KMS-11 (cell line): ENCODE results near the gene LCN1.

Experiments used
- H2AFZ ChIP-seq: fragments of 200-600 bp; sonication (generic); 2 replicates; pipeline ENCODE4 v1.6.1; 2016; ENCODE audit warnings: antibody characterized with exemption, mixed run types, low read depth
- H3K27ac ChIP-seq: fragments of 200-600 bp; sonication (generic); 2 replicates; pipeline ENCODE4 v1.6.1; 2016; ENCODE audit warnings: mild to moderate bottlenecking, mixed run types
- H3K27me3 ChIP-seq: fragments of 200-600 bp; sonication (generic); 2 replicates; pipeline ENCODE4 v1.6.1; 2017; ENCODE audit warnings: mild to moderate bottlenecking, low read depth, mixed run types, moderate library complexity; ENCODE audit not compliant: insufficient read depth
- H3K36me3 ChIP-seq: fragments of 200-600 bp; sonication (generic); 2 replicates; pipeline ENCODE4 v1.6.1; 2017; ENCODE audit warnings: mild to moderate bottlenecking, mixed run types; ENCODE audit not compliant: insufficient read depth
- H3K4me1 ChIP-seq: fragments of 200-600 bp; sonication (generic); 2 replicates; pipeline ENCODE4 v1.6.1; 2016; ENCODE audit warnings: mild to moderate bottlenecking, low read depth, mixed run types; ENCODE audit not compliant: poor library complexity, severe bottlenecking
- H3K4me2 ChIP-seq: fragments of 200-600 bp; sonication (generic); 2 replicates; pipeline ENCODE4 v1.7.0; 2016; ENCODE audit warnings: mild to moderate bottlenecking, mixed run types
- H3K4me3 ChIP-seq: fragments of 200-600 bp; sonication (generic); IDR thresholded peaks from 2 replicates; pipeline ENCODE4 v1.6.1; 2017; ENCODE audit warnings: low read depth, low read length, mixed read lengths; ENCODE audit not compliant: insufficient read depth
- H3K79me2 ChIP-seq: fragments of 200-600 bp; sonication (generic); 2 replicates; pipeline ENCODE4 v1.6.1; 2016; ENCODE audit warnings: low read depth, mixed run types; ENCODE audit not compliant: insufficient read depth
- H3K9ac ChIP-seq: fragments of 200-600 bp; sonication (generic); 2 replicates; pipeline ENCODE4 v1.6.1; 2016; ENCODE audit warnings: mild to moderate bottlenecking, mixed run types
- H4K20me1 ChIP-seq: fragments of 200-600 bp; sonication (generic); 2 replicates; pipeline ENCODE4 v1.6.1; 2016; ENCODE audit warnings: mild to moderate bottlenecking, mixed run types; ENCODE audit not compliant: insufficient read depth
- TF ChIP-seq, protein P1 (sequence below): fragments of 200-600 bp; sonication (generic); conservative IDR thresholded peaks from 2 replicates; pipeline ENCODE4 v1.6.1; 2017; ENCODE audit warnings: low read depth, mild to moderate bottlenecking, antibody characterized with exemption, low read length, moderate library complexity, mixed read lengths

Gene LCN1

DNA sequence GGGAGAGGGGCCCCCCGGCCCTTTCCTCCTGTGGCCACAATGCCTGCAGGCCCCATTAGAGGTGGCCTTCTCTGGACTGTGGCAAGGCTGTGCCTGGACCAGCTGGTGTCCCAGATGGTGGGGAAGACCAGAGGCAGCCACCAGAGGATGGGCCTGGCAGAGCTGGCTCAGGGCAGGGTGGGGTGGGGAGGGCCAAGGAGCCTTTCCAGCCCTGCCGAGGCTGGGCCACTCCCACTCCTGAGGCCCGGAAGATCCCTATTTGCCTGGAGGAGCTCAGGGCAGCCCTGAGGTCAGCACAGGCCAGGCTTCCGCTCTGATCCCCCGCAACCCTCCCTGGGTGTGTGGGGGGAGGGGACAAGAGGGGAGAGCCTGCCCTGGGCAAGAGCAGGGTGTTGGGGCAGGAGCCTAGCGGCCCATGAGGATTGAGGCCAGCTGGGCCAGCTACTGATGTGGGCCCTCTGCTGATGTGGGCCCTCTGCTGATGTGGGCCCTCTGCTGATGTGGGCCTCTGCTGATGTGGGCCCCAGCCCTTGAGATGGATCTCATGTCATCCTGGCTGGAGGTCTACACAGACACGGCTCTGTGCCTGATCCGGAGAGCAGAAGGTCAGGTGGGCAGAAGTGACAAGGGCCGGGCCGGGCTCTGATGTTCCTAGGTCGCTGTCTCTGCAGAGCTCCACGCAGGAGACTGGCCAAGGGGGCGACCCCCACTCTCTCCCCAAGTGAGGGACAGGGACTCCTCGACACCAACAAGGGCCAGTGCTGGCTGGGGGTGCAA is 14.7 kb upstream of the LCN1 start:
- Histone ChIP-seq H3K9ac (no peak overlapping the region), H3K27me3 (peaks cover 21% of the 10 kb centered on the region; the same call in 1 of the 2 replicates), H3K4me2 (no peak overlapping the region), H2AFZ (no peak overlapping the region), H3K27ac (no peak overlapping the region), H3K36me3 (no peaks in the 10 kb centered on the region; the same call in 1 of the 2 replicates), H3K79me2 (peaks cover 8% of the 10 kb centered on the region), H4K20me1 (no peaks in the 10 kb centered on the region), H3K4me3 (no peak overlapping the region), H3K4me1 (peaks cover 7% of the 10 kb centered on the region)
- TF ChIP-seq, protein P1, sequence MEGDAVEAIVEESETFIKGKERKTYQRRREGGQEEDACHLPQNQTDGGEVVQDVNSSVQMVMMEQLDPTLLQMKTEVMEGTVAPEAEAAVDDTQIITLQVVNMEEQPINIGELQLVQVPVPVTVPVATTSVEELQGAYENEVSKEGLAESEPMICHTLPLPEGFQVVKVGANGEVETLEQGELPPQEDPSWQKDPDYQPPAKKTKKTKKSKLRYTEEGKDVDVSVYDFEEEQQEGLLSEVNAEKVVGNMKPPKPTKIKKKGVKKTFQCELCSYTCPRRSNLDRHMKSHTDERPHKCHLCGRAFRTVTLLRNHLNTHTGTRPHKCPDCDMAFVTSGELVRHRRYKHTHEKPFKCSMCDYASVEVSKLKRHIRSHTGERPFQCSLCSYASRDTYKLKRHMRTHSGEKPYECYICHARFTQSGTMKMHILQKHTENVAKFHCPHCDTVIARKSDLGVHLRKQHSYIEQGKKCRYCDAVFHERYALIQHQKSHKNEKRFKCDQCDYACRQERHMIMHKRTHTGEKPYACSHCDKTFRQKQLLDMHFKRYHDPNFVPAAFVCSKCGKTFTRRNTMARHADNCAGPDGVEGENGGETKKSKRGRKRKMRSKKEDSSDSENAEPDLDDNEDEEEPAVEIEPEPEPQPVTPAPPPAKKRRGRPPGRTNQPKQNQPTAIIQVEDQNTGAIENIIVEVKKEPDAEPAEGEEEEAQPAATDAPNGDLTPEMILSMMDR, result no peak

DNA sequence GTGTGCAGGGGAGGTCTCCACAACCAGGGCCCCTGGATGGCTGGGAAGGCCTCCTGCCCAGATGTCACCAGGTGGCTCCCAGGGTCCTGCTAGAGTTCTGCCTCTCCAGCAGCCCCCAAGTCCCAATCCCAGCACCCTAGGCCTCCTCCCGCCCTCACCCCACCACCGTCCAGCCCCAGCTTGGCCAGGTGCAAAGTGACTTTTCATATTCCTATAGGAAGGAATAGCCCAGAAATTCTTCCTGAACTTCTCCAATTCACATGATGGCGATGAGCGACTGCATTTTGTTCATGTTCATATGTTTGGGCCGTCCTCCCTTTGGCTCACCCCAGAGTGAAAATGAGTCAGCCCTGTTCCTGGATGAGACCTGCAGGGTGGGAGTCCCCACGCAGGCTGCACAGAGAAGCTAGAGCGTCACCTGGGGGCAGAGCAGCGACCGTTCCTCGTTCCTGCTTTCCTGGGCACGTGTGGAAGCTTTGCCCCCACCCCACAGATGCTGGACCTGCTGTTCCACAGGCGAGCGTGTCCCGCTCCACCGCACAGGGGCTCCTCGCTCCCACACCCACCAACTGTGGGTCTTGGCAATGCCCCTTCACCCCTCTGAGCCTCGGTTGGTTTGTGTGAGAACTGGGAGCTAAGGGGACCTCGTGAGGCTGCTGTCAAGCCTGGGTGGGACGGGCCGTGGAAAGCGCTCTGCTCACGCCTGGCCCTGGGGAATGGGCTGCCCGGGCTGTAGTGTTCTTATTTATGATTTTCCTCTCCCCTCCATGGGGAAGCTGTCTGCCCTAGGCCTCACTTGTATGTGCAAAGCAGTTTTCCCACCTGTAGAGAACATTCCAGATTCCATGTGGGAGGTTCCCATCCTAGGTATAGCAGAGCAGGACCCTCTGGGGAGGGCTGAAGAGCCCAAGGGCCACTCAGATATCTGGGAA is 13.9 kb upstream of the LCN1 start:
- TF ChIP-seq, protein P1, result no peak
- Histone ChIP-seq H2AFZ (no peak overlapping the region), H3K9ac (no peak overlapping the region), H3K36me3 (no peaks in the 10 kb centered on the region; the same call in 1 of the 2 replicates), H4K20me1 (no peaks in the 10 kb centered on the region), H3K79me2 (no peaks in the 10 kb centered on the region), H3K27me3 (peaks cover 25% of the 10 kb centered on the region; the same call in 1 of the 2 replicates), H3K4me1 (no peaks in the 10 kb centered on the region), H3K4me2 (no peak overlapping the region), H3K27ac (no peak overlapping the region), H3K4me3 (no peak overlapping the region)

DNA sequence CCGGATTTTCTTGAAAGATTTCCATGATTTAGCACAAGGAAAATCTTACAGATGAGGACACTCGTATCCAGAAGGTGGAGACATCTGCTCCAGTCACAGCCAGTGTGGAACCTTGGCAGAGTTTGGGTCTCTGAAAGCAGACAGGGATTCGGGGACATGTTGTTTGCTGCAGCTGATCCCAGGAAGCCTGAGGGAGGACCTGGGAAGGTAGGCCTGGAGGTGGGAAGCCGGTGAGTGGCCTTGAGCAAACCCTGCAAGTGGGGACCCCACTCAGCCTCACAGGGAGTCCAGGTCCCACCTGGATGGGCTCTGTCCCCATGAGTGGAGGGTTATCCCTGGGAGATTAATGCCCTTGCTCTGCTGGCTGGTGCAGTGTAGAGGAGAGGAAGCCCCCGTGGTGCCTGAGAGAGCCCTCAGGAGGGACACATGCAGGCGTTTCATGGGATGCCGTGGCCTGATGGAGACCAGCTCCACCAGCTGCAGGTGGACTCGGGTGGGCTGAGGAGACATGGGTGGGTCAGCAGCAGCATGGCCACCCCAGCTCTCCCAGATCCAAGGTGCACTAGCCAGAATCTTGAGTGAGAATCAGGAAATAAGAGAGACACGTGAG is 12.9 kb upstream of the LCN1 start:
- peaks cover 35% of the 10 kb centered on the region; the same call in 1 of the 2 replicates for H3K27me3 ChIP-seq
- no peaks in the 10 kb centered on the region; the same call in 1 of the 2 replicates for H3K36me3 ChIP-seq
- H2AFZ ChIP-seq, result no peak overlapping the region
- no peaks in the 10 kb centered on the region for H3K79me2 ChIP-seq
- no peak overlapping the region for H3K4me3 ChIP-seq
- H4K20me1 ChIP-seq, result no peaks in the 10 kb centered on the region
- TF ChIP-seq, protein P1, result no peak
- no peaks in the 10 kb centered on the region for H3K4me1 ChIP-seq
- H3K27ac ChIP-seq, result no peak overlapping the region
- H3K4me2 ChIP-seq, result no peak overlapping the region
- no peak overlapping the region for H3K9ac ChIP-seq

DNA sequence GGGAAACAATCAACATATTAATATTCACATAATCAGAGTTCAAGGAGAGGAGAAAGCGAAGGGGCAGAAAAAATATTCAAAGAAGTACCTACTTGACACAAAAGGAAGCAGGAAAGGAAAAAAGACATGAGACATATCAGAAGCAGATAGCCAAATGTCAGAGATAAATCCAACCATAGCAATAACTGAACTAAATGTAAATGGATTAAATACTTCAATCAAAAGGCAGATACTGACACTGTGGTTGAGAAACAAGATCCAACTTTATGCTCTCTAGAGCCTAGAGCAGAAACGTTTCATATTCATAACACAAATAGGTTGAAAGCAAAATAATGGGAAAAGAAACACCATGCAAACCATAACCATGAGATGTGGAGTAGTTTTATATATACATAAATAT is 11.8 kb upstream of the LCN1 start:
- TF ChIP-seq, protein P1, result no peak
- no peak overlapping the region for H3K4me2 ChIP-seq

More for the DNA sequence above, 11.8 kb upstream of the LCN1 start:
- no peak overlapping the region for H3K4me3 ChIP-seq
- H3K27ac ChIP-seq, result no peak overlapping the region
- peaks cover 41% of the 10 kb centered on the region for H3K27me3 ChIP-seq
- no peaks in the 10 kb centered on the region for H3K4me1 ChIP-seq
- no peaks in the 10 kb centered on the region for H4K20me1 ChIP-seq
- H3K9ac ChIP-seq, result no peak overlapping the region
- no peaks in the 10 kb centered on the region for H3K36me3 ChIP-seq
- no peak overlapping the region for H2AFZ ChIP-seq
- H3K79me2 ChIP-seq, result no peaks in the 10 kb centered on the region
